Testis (tissue), 2 donors: ENCODE measurements around the gene DDX50.

Source experiments
- CTCF ChIP-seq, 3 experiments: fragments of 450-650 bp in 2 of 3; fragments of 200-600 bp in 1 of 3; sonication (generic) in 1 of 3; IDR thresholded peaks; one replicate each; pipeline ENCODE4 v1.5.1; 2016 to 2019; ENCODE audit warnings: antibody characterized with exemption in 3 of 3, mild to moderate bottlenecking in 2 of 3, moderate library complexity in 1 of 3
- POLR2A ChIP-seq: fragments of 450-650 bp; IDR thresholded peaks from one replicate; pipeline ENCODE4 v1.6.1; 2017; ENCODE audit warnings: antibody characterized with exemption, mild to moderate bottlenecking, moderate library complexity

GRCh38 chr10:68989317-68989990 is 88.3 kb downstream of the DDX50 start:
- TF ChIP-seq CTCF (IDR thresholded peaks at IDR 0.05) (no peak), POLR2A (no peak)
